CD14-positive monocyte (primary cell): ENCODE data around the gene RGMA. TPM values are rescaled to one million over a fixed set of nuclear protein-coding genes. Genes with fewer than 3 reads are reported as not detected.
A peak's percentile ranks its signal among the peaks of the same experiment; 100 is the strongest.

Source experiments
- DNase-seq, 3 donors: peaks; one replicate each; pipeline ENCODE4 v3.0.0-alpha.2; 2011 to 2022
- H2AFZ ChIP-seq: 2 replicates; pipeline ENCODE4 v1.6.0; 2012; ENCODE audit warnings: mild to moderate bottlenecking, low read depth, low read length, inconsistent platforms; ENCODE audit not compliant: insufficient read depth, poor library complexity, severe bottlenecking
- H3K27ac ChIP-seq, 2 donors: 1 replicate in 1 of 2; 2 replicates in 1 of 2; pipeline ENCODE4 v1.5.1; 2012 to 2013; ENCODE audit warnings: low read length in 2 of 2, control low read depth in 1 of 2, inconsistent platforms in 1 of 2, low read depth in 1 of 2, mild to moderate bottlenecking in 1 of 2
- H3K27me3 ChIP-seq, 2 donors: one replicate each; pipeline versions ENCODE4 v1.6.0 to v1.6.1; 2011 to 2013; ENCODE audit warnings: low read length in 2 of 2; ENCODE audit not compliant: control insufficient read depth in 2 of 2, insufficient read depth in 2 of 2
- H3K36me3 ChIP-seq, 2 donors: replicated peaks in 1 of 2; 1 replicate in 1 of 2; 2 replicates in 1 of 2; pipeline versions ENCODE4 v1.5.1 to v1.6.1; 2012 to 2013; ENCODE audit warnings: low read length in 2 of 2, control low read depth in 1 of 2, inconsistent platforms in 1 of 2, mild to moderate bottlenecking in 1 of 2; ENCODE audit not compliant: insufficient read depth in 2 of 2, control insufficient read depth in 1 of 2
- H3K4me1 ChIP-seq, 2 donors: 1 replicate in 1 of 2; 2 replicates in 1 of 2; pipeline versions ENCODE4 v1.5.1 to v1.6.1; 2012 to 2013; ENCODE audit warnings: low read length in 2 of 2, control low read depth in 1 of 2, inconsistent platforms in 1 of 2, mild to moderate bottlenecking in 1 of 2, moderate library complexity in 1 of 2; ENCODE audit not compliant: insufficient read depth in 2 of 2, control insufficient read depth in 1 of 2
- H3K4me2 ChIP-seq: replicated peaks from 2 replicates; pipeline ENCODE3; 2012; ENCODE audit warnings: low read length, moderate library complexity, mild to moderate bottlenecking; ENCODE audit not compliant: poor library complexity, severe bottlenecking; ENCODE audit errors: extremely low read depth
- H3K4me3 ChIP-seq, 3 experiments: fragments of 200-600 bp in 1 of 3; sonication (generic) in 1 of 3; replicated peaks in 1 of 3; 1 replicate in 2 of 3; 2 replicates in 1 of 3; pipeline ENCODE4 v1.5.1; 2011 to 2013; ENCODE audit warnings: low read length in 3 of 3, mild to moderate bottlenecking in 3 of 3, control low read depth in 2 of 3, low read depth in 2 of 3, inconsistent platforms in 1 of 3, moderate library complexity in 1 of 3
- H3K79me2 ChIP-seq: 2 replicates; pipeline ENCODE4 v1.6.0; 2012; ENCODE audit warnings: mild to moderate bottlenecking, control low read depth, inconsistent platforms, low read length, moderate library complexity; ENCODE audit not compliant: insufficient read depth
- H3K9ac ChIP-seq: 2 replicates; pipeline ENCODE4 v1.6.0; 2017; ENCODE audit warnings: low read length, mild to moderate bottlenecking; ENCODE audit not compliant: insufficient read depth, poor library complexity, severe bottlenecking
- H3K9me3 ChIP-seq, 2 donors: replicated peaks in 1 of 2; 1 replicate in 1 of 2; 2 replicates in 1 of 2; pipeline versions ENCODE4 v1.5.1 to v1.6.1; 2012 to 2013; ENCODE audit warnings: low read length in 2 of 2, control low read depth in 1 of 2; ENCODE audit not compliant: control insufficient read depth in 1 of 2, insufficient read depth in 1 of 2
- H4K20me1 ChIP-seq: 2 replicates; pipeline ENCODE4 v1.6.0; 2012; ENCODE audit warnings: mild to moderate bottlenecking, low read length, control low read depth, moderate library complexity; ENCODE audit not compliant: insufficient read depth
- H3K27ac Mint-ChIP-seq, 7 donors: one replicate each; pipeline ENCODE4 v1.8.0; 2020; ENCODE audit warnings: mild to moderate bottlenecking in 7 of 7, mixed read lengths in 7 of 7, moderate library complexity in 6 of 7, inconsistent platforms in 2 of 7
- H3K27me3 Mint-ChIP-seq, 3 donors: one replicate each; pipeline ENCODE4 v1.8.0; 2021 to 2022; ENCODE audit warnings: low read depth in 3 of 3, mild to moderate bottlenecking in 3 of 3, mixed read lengths in 3 of 3, moderate library complexity in 3 of 3, inconsistent platforms in 1 of 3
- H3K36me3 Mint-ChIP-seq, 2 donors: one replicate each; pipeline ENCODE4 v1.8.0; 2020; ENCODE audit warnings: mixed read lengths in 2 of 2, inconsistent platforms in 1 of 2, mild to moderate bottlenecking in 1 of 2
- H3K4me1 Mint-ChIP-seq: one replicate; pipeline ENCODE4 v1.8.0; 2020; ENCODE audit warnings: mild to moderate bottlenecking, mixed read lengths
- H3K4me3 Mint-ChIP-seq, 2 donors: one replicate each; pipeline ENCODE4 v1.8.0; 2020; ENCODE audit warnings: mild to moderate bottlenecking in 2 of 2, mixed read lengths in 2 of 2, moderate library complexity in 1 of 2
- H3K9me3 Mint-ChIP-seq, 7 donors: one replicate each; pipeline ENCODE4 v1.8.0; 2020 to 2022; ENCODE audit warnings: mixed read lengths in 7 of 7, mild to moderate bottlenecking in 6 of 7, moderate library complexity in 6 of 7, inconsistent platforms in 2 of 7
- CTCF ChIP-seq: fragments of 200-600 bp; IDR thresholded peaks from one replicate; pipeline ENCODE4 v1.8.0; 2022; ENCODE audit warnings: antibody characterized with exemption, mild to moderate bottlenecking
- WGBS: methylation state at CpG from one replicate; pipeline ENCODE4 v1.1.5; 2013; ENCODE audit warnings: missing lambda C conversion rate; ENCODE audit not compliant: insufficient coverage; 5-methylcytosine and 5-hydroxymethylcytosine counted together
- intact Hi-C, 2 donors: fragments of 100-400 bp; cut with micrococcal nuclease; formaldehyde crosslinking; loops; one replicate each; pipeline versions ENCODE4 v1.15.0 to v1.15.1; 2023
- polyA plus RNA-seq, 3 donors: library from polyadenylated mRNA; depleted of rRNA in 1 of 3; unstranded in 2 of 3; stranded (reverse) in 1 of 3; fragments of 300-500 nt in 2 of 3; fragments of >200 nt in 1 of 3; fragmentation: Illumina TruSeq in 2 of 3; gene quantifications; 1 replicate in 2 of 3; 2 replicates in 1 of 3; pipeline ENCODE4 v1.2.3, GENCODE V29; 2012 to 2021

Gene RGMA
- polyA plus RNA-seq, 3 donors = 0.07 to 0.35 (median 0.08) TPM

DNA sequence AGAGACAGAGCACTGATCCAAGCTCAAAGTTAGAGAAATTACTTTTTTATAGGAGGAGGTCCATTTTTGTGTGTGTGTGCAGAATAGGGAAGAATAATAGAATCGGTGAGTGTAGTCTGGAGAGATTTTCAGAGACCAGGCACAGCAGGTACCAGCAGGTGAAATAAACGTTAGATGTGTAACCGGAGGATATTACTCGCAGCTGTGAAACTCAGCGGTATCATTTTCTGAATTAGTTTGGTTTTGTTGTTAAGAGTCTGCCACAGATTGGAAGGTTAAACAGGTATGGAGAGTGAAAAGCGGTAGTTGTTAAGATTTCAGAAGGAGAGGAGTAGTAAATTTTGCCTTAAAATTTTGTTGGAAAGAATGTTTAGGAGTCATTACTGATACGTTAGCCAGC lies 69.9 kb downstream of the RGMA start:
- no peak overlapping the region for H3K4me3 Mint-ChIP-seq
- TF ChIP-seq CTCF = no peak
- H3K27me3 ChIP-seq = no peaks in the 10 kb centered on the region

DNA sequence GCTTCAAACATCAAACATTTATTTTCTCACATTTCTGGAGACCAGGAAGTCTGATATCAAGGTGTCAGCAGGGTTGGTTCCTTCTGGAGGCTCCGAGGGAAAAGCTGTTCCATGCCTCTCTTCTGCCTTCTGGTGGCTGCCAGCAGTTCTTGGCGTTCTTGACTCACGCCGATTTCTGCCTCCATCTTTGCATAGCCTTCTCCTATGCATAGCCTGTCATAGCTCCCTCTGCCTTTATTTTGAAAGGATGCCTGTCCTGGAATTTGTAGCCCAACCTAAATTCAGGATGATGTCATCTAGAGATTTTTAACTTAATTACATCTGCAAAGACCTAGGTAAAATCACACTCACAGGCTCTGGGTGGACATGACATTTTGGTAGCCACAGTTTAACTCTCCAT lies 70.4 kb downstream of the RGMA start:
- H3K79me2 ChIP-seq = peaks cover 19% of the 10 kb centered on the region
- no peak overlapping the region for H3K4me3 Mint-ChIP-seq
- H3K36me3 Mint-ChIP-seq = peaks cover 90 to 98% of the 10 kb centered on the region in 2 donors
- H3K9me3 ChIP-seq = no peaks in the 10 kb centered on the region
- intact Hi-C loops = no loop called here
- DNase-seq = no peak
- peaks cover 0 to 5% (median 0%) of the 10 kb centered on the region in 3 donors for H3K27me3 Mint-ChIP-seq
- peaks cover 18% of the 10 kb centered on the region for H3K4me1 Mint-ChIP-seq
- peaks cover 0 to 3% of the 10 kb centered on the region in 2 donors for H3K4me1 ChIP-seq
- H3K27ac Mint-ChIP-seq = peak overlapping the region in 2 of 7 donors; percentile 19 to 66
- no peak overlapping the region for H3K9ac ChIP-seq
- peaks cover 23% of the 10 kb centered on the region for H4K20me1 ChIP-seq
- H3K4me2 ChIP-seq = no peak overlapping the region
- no peak overlapping the region for H2AFZ ChIP-seq
- no peaks in the 10 kb centered on the region for H3K27me3 ChIP-seq
- 90% methylated on average over 4 of the region's 4 CpGs for WGBS
- H3K36me3 ChIP-seq = peaks cover 89 to 100% of the 10 kb centered on the region in 2 donors
- TF ChIP-seq CTCF = no peak
- peak overlapping the region in 1 of 2 donors; percentile 22 for H3K27ac ChIP-seq
- no peak overlapping the region for H3K4me3 ChIP-seq
- H3K9me3 Mint-ChIP-seq = no peaks in the 10 kb centered on the region

More for the DNA sequence above, 69.9 kb downstream of the RGMA start:
- Histone ChIP-seq H3K27ac (peak overlapping the region in 1 of 2 donors; percentile 22), H3K79me2 (peaks cover 19% of the 10 kb centered on the region), H2AFZ (no peak overlapping the region), H3K9me3 (no peaks in the 10 kb centered on the region), H3K4me2 (no peak overlapping the region), H3K9ac (no peak overlapping the region), H3K4me1 (peaks cover 0 to 3% of the 10 kb centered on the region in 2 donors), H4K20me1 (peaks cover 21% of the 10 kb centered on the region), H3K4me3 (no peak overlapping the region), H3K36me3 (peaks cover 85 to 100% of the 10 kb centered on the region in 2 donors)
- no peak for DNase-seq
- H3K36me3 Mint-ChIP-seq = peaks cover 92 to 98% of the 10 kb centered on the region in 2 donors
- H3K9me3 Mint-ChIP-seq = no peaks in the 10 kb centered on the region
- WGBS = 89% methylated on average over 6 of the region's 7 CpGs
- H3K27me3 Mint-ChIP-seq = peaks cover 0 to 5% (median 0%) of the 10 kb centered on the region in 3 donors
- peak overlapping the region in 1 of 7 donors; percentile 19 for H3K27ac Mint-ChIP-seq
- intact Hi-C loops = no loop called here
- peaks cover 18% of the 10 kb centered on the region for H3K4me1 Mint-ChIP-seq
